HAP-1 (cell line): ENCODE measurements around the gene GRM7.

Experiments
- DNase-seq, 2 experiments: peaks; one replicate each; pipeline ENCODE4 v3.0.0-alpha.2; 2016 to 2020; ENCODE audit warnings: low spot score in 2 of 2
- H3K27me3 ChIP-seq: fragments of 250-450 bp; sonication (Bioruptor Pico); 2 replicates; pipeline ENCODE4 v1.5.1; 2020; ENCODE audit warnings: low read depth, mild to moderate bottlenecking, moderate library complexity
- H3K36me3 ChIP-seq: fragments of 250-450 bp; sonication (Bioruptor Pico); replicated peaks from 2 replicates; pipeline ENCODE4 v1.5.1; 2020; ENCODE audit warnings: mild to moderate bottlenecking
- H3K4me1 ChIP-seq: fragments of 250-450 bp; sonication (Bioruptor Pico); 2 replicates; pipeline ENCODE4 v1.5.1; 2020; ENCODE audit warnings: mild to moderate bottlenecking
- H3K4me3 ChIP-seq: fragments of 250-450 bp; sonication (Bioruptor Pico); 2 replicates; pipeline ENCODE4 v1.5.1; 2020; ENCODE audit warnings: mild to moderate bottlenecking, moderate library complexity
- H3K9me3 ChIP-seq: fragments of 250-450 bp; sonication (Bioruptor Pico); 2 replicates; pipeline ENCODE4 v1.5.1; 2020; ENCODE audit warnings: mild to moderate bottlenecking, moderate library complexity
- in situ Hi-C: fragments of 300-500 bp; cut with MboI; formaldehyde crosslinking; loops from 3 replicates; pipeline ENCODE4 v1.14.3; 2020; ENCODE audit warnings: low sequenced_read_pairs, inconsistent platforms, mixed read lengths

Gene GRM7

DNA sequence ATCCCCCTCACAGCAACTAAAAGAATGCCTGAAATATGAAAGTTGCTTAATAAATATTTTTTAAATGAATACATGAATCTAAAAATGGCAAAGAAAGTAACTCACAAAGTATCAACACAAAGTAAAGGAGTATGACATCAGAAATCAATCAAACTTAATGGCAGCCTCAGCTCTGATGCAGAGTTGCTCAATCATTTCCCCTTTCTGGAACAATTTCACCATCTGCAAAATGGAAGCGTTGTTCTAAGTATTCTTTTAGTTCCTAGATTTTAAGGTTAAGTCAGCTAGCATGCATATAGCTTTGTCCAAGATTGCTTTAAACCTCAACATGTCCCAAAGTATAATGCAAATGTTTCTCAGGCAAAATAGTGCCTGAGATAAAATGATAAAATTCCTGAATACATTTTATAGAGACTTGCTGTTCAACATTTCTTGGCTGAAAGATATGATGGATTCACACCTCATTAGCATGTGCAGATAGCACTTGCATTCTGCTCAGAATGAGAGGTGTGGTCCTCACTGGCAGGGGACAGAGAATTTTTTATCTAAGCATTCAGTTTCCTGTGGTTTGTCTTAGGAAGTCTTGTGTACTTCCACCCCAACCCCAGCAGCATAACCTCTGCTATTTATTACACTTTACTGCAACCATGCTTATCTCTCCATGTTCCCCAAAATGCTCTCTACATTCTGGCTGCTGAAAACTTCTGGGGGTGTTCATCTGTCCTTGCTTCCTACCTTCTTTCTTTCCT is 429.3 kb downstream of the GRM7 start:
- H3K9me3 ChIP-seq: no peaks in the 10 kb centered on the region
- in situ Hi-C loops: no loop called here
- no peak for DNase-seq

DNA sequence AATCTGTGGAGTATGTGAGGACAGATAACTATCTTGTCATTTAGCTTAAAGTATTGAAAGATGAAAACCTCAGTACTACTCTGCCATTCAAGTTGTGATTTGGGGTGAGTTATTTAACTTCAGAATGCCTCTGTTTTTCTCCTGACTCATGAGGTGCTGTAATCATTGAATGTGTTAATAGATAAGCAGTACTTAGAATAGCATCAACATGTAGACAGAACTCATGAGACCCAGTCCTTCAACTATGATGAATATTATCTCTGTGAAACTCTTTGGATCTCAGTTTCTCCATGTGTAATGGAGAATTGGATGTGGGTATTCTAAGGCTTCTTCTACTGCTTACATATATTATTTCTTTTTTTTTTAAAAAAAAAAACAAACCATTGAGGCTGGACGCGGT is 431.4 kb downstream of the GRM7 start:
- Histone ChIP-seq H3K4me1 (no peaks in the 10 kb centered on the region), H3K27me3 (no peaks in the 10 kb centered on the region), H3K9me3 (no peaks in the 10 kb centered on the region), H3K4me3 (no peak overlapping the region), H3K36me3 (no peaks in the 10 kb centered on the region)
- in situ Hi-C loops: no loop called here
- no peak for DNase-seq

More for the DNA sequence above, 429.3 kb downstream of the GRM7 start:
- Histone ChIP-seq H3K27me3 (no peaks in the 10 kb centered on the region), H3K4me1 (no peaks in the 10 kb centered on the region), H3K4me3 (no peak overlapping the region), H3K36me3 (no peaks in the 10 kb centered on the region)

DNA sequence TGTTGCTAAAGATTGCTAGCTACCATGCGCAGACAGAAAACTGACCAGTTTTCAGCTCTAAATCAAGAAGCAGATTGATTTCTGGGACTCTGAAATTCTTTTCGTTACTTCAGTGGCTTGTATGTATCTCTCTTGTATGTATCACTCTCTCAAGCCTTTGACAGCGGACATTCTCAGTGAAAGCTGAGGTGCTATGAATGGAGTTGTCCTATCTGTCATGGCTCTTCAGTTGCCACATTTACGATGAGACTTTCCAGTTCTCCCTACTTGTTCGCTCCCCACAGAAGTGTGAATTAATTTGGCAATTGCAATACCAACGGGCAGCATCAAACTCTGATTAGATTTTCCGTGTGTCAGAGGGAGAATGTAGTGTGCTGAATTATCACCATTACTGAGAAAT is 432.4 kb downstream of the GRM7 start:
- no peak for DNase-seq
- H3K36me3 ChIP-seq: no peaks in the 10 kb centered on the region
- H3K4me3 ChIP-seq: no peak overlapping the region
- H3K4me1 ChIP-seq: no peaks in the 10 kb centered on the region
- no peaks in the 10 kb centered on the region for H3K9me3 ChIP-seq
- H3K27me3 ChIP-seq: no peaks in the 10 kb centered on the region
- in situ Hi-C loops: no loop called here

DNA sequence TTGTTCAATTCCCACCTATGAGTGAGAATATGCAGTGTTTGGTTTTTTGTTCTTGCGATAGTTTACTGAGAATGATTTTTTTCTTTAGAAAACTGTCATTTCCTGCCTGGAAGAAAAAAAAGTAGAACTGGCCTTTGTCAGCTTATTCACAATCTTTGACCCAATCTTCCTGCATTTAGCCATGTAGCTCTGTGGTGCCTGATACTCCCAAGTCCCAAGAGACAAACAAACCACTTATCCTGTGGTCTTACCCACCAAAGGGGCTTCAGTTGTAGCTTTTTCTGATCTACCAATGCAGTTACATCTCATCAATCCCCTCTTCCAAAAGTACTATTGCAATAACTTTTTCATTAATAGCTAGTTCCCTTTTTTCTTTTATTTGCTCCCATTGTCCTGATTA is 444.6 kb downstream of the GRM7 start:
- Histone ChIP-seq H3K4me1 (no peaks in the 10 kb centered on the region), H3K36me3 (no peaks in the 10 kb centered on the region), H3K9me3 (peaks cover 4% of the 10 kb centered on the region; the same call in 1 of the 2 replicates), H3K4me3 (no peak overlapping the region), H3K27me3 (no peaks in the 10 kb centered on the region)
- DNase-seq: no peak
- in situ Hi-C loops: no loop called here

DNA sequence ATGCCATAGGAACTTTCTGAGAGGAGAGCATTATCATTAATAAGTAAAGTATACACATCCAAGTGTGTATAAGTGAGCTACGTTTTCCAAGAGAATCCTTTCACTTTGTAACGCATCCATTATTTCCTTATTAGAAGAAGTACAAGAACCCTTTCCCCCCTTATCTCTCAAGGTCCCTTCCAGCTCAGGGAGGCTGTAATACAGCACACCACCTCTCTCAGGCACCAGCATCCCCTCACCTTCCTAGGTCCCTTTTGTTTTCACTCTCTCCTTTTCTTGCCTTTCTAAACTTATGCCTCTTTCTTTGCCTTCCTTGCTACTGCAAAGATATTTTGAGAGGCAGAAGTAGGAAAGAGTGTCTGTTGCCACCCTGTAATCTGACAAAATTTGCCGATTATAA is 446.0 kb downstream of the GRM7 start:
- DNase-seq: no peak
- in situ Hi-C loops: no loop called here
- Histone ChIP-seq H3K36me3 (no peaks in the 10 kb centered on the region), H3K4me3 (no peak overlapping the region), H3K9me3 (peaks cover 3% of the 10 kb centered on the region; the same call in 1 of the 2 replicates), H3K27me3 (no peaks in the 10 kb centered on the region), H3K4me1 (no peaks in the 10 kb centered on the region)

DNA sequence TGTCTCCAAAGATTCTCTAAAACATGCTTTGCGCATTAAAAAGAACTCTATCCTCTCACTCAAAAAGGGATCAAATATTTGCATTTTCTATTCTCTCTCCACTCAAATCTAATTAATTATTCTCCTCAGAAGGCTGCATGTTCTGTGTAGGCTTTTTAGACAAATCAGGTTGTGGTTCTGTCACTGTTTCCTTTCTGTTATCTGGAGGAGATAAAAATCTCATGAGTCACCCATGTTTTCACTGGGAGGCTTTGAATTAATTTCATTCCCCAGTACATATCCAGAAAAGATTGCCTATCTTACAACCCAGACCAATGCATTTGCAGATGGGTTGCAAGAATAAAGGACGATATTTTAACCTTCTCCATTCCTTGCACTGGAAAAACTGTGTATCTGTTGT is 446.5 kb downstream of the GRM7 start:
- in situ Hi-C loops: no loop called here
- Histone ChIP-seq H3K27me3 (no peaks in the 10 kb centered on the region), H3K4me3 (no peak overlapping the region), H3K4me1 (no peaks in the 10 kb centered on the region), H3K36me3 (no peaks in the 10 kb centered on the region), H3K9me3 (peaks cover 3% of the 10 kb centered on the region; the same call in 1 of the 2 replicates)
- no peak for DNase-seq

DNA sequence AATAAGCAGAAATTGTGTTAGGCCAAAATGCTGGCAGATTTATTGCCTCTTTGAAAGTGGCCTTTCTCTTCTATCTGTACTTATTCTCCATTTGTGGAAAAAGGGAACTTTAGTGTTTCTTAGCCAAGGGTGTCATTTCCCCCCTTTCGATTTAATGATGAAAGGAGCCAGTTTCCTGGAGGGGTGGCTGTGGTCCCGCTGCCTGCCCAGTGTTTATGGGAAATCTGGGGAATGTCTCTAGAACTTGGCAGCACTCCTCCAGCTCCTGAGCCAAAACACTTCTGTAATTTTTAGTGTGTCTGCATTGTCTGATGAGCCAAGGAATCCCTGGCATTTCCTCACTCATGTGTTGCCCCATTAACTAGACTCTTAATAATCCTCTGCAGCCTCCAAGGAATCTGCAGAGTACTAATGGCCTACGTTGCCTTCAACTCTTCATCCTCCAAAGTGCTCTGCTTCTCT is 448.8 kb downstream of the GRM7 start:
- Histone ChIP-seq H3K36me3 (no peaks in the 10 kb centered on the region), H3K27me3 (no peaks in the 10 kb centered on the region), H3K4me1 (no peaks in the 10 kb centered on the region), H3K9me3 (peaks cover 3% of the 10 kb centered on the region; the same call in 1 of the 2 replicates), H3K4me3 (no peak overlapping the region)
- no peak for DNase-seq
- in situ Hi-C loops: no loop called here

DNA sequence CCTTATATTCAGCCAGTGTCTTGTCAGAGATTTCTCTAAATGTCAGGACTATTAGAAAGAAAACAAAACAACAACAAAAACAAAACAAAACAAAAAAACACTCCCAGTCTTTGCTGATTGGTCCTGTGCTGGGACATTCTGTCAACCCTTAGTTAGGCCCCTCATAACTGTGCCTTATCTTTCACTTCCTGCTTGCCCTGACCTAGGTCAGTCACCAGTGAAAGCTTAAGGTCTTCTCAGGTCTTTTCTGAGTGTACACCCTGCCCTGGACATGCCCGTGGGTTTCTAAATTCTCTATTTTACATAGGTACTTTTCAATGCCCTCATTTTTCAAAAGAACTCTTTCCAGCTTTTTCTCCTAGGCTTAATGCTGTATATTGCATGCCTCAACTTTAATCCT is 454.1 kb downstream of the GRM7 start:
- Histone ChIP-seq H3K27me3 (no peaks in the 10 kb centered on the region), H3K36me3 (no peaks in the 10 kb centered on the region), H3K9me3 (0 out of 2 replicates have a peak, but pooled peaks cover 3% of the 10 kb centered on the region), H3K4me1 (no peaks in the 10 kb centered on the region), H3K4me3 (no peak overlapping the region)
- DNase-seq: no peak
- in situ Hi-C loops: no loop called here

DNA sequence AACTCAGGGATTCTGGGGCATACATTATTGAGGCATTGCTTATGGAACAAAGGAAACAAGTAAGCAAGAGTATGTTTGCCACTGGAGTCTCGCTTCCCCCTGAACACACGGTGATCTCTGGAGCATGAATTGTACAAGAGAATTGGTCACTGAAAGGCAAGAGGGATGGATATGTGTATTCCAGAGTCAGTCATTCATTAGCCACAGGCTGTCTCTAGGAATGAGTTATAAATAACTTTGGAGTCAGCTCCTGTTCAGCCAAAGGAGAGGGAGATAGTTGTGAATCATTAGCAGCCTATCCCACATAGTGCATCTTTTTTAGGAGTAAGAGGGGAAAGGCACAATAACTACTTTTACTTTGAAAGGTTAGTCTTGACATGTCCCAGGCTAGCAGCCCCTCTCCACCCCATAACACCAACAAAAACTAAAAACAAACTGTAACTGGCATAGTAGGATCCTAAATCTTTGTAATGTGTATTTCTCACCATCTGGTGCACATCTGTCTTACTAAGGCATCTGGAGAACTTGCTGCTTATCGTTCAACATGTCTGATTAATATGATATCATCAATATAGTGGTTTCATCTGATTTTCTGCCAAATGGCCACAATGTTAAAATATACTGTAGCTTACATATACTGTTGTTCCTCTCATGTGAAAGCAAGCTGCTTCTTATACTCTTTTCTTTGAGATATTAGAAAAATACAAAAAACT is 462.2 kb downstream of the GRM7 start:
- in situ Hi-C loops: no loop called here
- no peaks in the 10 kb centered on the region for H3K27me3 ChIP-seq

DNA sequence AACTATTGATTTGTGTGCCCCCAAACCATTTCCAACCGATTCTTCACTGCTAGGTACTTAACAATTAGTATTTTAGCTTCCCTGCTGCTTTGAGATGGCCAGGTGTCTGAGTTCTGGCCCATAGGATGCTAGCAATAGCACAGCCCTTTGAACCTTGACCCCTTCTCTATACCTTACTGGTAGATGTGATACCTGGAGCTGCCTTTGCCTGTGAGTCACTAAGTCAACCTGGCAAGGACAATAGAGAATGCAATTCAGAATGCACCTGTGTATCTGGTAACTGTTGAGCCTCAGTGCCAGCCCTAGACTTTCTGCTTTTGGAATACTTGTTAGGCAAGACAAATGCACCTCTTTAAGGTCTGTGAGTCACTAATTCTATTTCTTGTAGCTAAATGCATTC is 467.4 kb downstream of the GRM7 start:
- Histone ChIP-seq H3K36me3 (no peaks in the 10 kb centered on the region), H3K4me3 (no peak overlapping the region), H3K9me3 (peaks cover 2% of the 10 kb centered on the region; the same call in 1 of the 2 replicates), H3K27me3 (no peaks in the 10 kb centered on the region), H3K4me1 (no peaks in the 10 kb centered on the region)
- in situ Hi-C loops: no loop called here
- DNase-seq: no peak

More for the DNA sequence above, 462.2 kb downstream of the GRM7 start:
- H3K4me1 ChIP-seq: no peaks in the 10 kb centered on the region
- no peak overlapping the region for H3K4me3 ChIP-seq
- H3K36me3 ChIP-seq: no peaks in the 10 kb centered on the region
- DNase-seq: no peak
- H3K9me3 ChIP-seq: no peaks in the 10 kb centered on the region

DNA sequence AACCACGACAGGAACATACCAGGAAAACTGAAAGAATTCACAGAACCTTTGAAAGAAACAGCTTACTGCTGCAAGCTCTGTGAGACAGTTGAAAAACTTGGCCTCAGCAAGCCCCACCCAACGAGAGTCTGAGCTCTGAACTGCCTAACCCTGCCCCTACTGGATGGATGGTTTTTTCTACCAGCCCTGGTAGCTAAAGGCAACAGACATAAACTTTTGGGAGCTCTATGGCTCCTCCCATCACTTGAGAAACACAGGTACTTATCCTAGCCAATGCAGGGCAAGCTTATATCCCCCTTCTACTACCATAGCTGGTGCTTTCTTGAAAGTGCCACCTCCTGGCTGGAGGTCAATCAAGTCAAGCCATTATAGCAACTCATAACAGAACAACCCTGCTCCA is 471.8 kb downstream of the GRM7 start:
- Histone ChIP-seq H3K27me3 (no peaks in the 10 kb centered on the region), H3K4me1 (no peaks in the 10 kb centered on the region), H3K4me3 (no peak overlapping the region), H3K9me3 (peaks cover 2% of the 10 kb centered on the region; the same call in 1 of the 2 replicates), H3K36me3 (no peaks in the 10 kb centered on the region)
- in situ Hi-C loops: no loop called here
- DNase-seq: no peak

DNA sequence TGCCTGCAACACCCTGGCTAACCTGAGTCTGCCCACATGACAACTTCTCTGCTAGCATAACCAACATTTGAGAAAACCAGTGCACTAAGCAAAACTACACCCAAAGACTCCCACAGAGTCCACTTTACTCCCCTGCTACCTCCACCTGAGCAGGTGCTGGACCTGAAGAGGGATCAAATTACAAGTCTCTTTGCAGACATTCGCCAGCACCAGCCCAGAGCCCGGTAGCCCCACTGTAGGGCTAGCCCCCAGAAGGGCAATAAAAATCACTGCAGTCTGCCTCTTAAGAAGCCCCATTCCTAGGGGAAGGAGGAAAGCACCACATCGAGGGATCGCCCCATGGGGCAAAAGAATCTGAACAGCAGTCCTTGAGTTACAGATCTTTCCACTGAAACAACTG is 472.2 kb downstream of the GRM7 start:
- Histone ChIP-seq H3K36me3 (no peaks in the 10 kb centered on the region), H3K9me3 (peaks cover 2% of the 10 kb centered on the region; the same call in 1 of the 2 replicates), H3K4me1 (no peaks in the 10 kb centered on the region), H3K27me3 (no peaks in the 10 kb centered on the region), H3K4me3 (no peak overlapping the region)
- in situ Hi-C loops: no loop called here
- DNase-seq: no peak

DNA sequence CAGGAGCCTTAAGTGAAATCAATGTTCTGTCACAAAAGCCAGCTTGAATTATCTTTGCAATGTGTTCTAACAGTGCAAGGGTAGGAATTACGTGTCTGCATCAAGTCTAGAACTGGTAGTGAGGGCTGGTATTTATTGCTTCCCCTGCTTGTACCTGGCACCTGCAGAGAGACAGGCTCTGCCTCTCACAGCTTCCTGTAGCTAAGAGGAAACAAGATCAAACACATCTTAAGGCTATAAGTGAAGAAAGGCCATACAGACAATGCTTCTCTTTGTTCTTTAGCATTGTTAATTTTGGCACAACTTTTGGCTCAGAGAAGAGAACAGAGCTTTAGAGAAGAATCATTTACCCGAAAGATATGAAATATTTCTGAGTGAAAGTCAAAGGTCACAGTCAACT is 479.9 kb downstream of the GRM7 start:
- no peak for DNase-seq
- H3K27me3 ChIP-seq: no peaks in the 10 kb centered on the region
- in situ Hi-C loops: no loop called here
- no peak overlapping the region for H3K4me3 ChIP-seq
- H3K4me1 ChIP-seq: no peaks in the 10 kb centered on the region
- H3K36me3 ChIP-seq: no peaks in the 10 kb centered on the region
- no peaks in the 10 kb centered on the region; the same call in 1 of the 2 replicates for H3K9me3 ChIP-seq

DNA sequence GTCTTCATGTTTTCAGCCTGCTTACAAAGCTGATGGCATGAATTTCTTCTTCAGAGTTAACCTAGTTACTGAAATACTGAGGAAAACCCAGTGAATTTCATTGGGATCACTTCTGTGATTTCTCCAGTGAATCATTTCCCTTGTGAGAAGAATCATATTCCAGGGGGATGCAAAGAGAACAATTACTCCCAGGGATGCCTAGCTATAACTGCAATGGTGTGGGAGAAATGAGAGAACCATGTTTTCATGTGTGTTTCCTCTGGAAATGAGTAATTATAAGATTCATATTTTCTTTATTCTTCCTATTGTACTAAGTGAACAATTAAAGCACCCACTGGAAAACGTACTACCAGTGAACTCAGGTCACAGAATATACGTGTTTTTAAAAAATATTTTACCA is 485.4 kb downstream of the GRM7 start:
- no peaks in the 10 kb centered on the region for H3K4me1 ChIP-seq
- in situ Hi-C loops: no loop called here
- no peaks in the 10 kb centered on the region for H3K9me3 ChIP-seq
- DNase-seq: no peak
- H3K36me3 ChIP-seq: no peaks in the 10 kb centered on the region
- no peaks in the 10 kb centered on the region for H3K27me3 ChIP-seq
- H3K4me3 ChIP-seq: no peak overlapping the region
